ENCODE data around the gene TRAM2.

GRCh38 chr6:52538252-52538900 lies 38.5 kb downstream of the TRAM2 start:
- TF ChIP-seq CTCF (conservative IDR thresholded peaks at IDR 0.05; ENCODE audit: low read depth, low read length), result no peak
- no peak for TF ChIP-seq RAD21 (IDR thresholded peaks at IDR 0.05; ENCODE audit: low read length)
- TF ChIP-seq MXI1 (IDR thresholded peaks at IDR 0.05; ENCODE audit: borderline replicate concordance, low read depth, low read length), result no peak

Data from IMR-90 (cell line).